Activated CD4-positive, alpha-beta T cell treated with anti-CD3 and anti-CD28 coated beads, Interleukin-2, amount 50 U/mL, for 4 hours (primary cell): ENCODE results near the gene ENTPD3.
A peak's percentile ranks its signal among the peaks of the same experiment; 100 is the strongest.
"Not testable (repeated sequence)": the region's sequence is repeated elsewhere in the genome, so short reads cannot be mapped to it uniquely, and the experiment has no call there.

Experiments
- DNase-seq, 2 experiments: peaks; one replicate each; pipeline ENCODE4 v3.0.0-alpha.2; 2020

ENTPD3 gene

GRCh38 chr3:40407007-40407406, 20.0 kb downstream of the ENTPD3 start:
- no peak for DNase-seq

- no peak for DNase-seq
These were observed 20.6 kb downstream of the ENTPD3 start for GRCh38 chr3:40407611-40408010.

GRCh38 chr3:40414270-40414669, 27.3 kb downstream of the ENTPD3 start:
- DNase-seq = no peak

GRCh38 chr3:40417845-40418543, 31.0 kb downstream of the ENTPD3 start:
- DNase-seq = no peak

GRCh38 chr3:40422861-40423260, 35.9 kb downstream of the ENTPD3 start:
- DNase-seq = no peak

GRCh38 chr3:40427045-40427669, 40.2 kb downstream of the ENTPD3 start:
- no peak for DNase-seq

- DNase-seq = no peak
These were observed 45.8 kb downstream of the ENTPD3 start for GRCh38 chr3:40432793-40433192.

GRCh38 chr3:40437889-40438288, 50.9 kb downstream of the ENTPD3 start:
- no peak for DNase-seq

GRCh38 chr3:40445062-40445461, 58.1 kb downstream of the ENTPD3 start:
- no peak for DNase-seq

- no peak for DNase-seq
These were observed 58.9 kb downstream of the ENTPD3 start for GRCh38 chr3:40445880-40446279.

GRCh38 chr3:40450438-40450837, 63.5 kb downstream of the ENTPD3 start:
- DNase-seq = no peak

- DNase-seq = no peak
These were observed 64.6 kb downstream of the ENTPD3 start for GRCh38 chr3:40451551-40451950.

GRCh38 chr3:40452057-40452456, 65.1 kb downstream of the ENTPD3 start:
- no peak for DNase-seq

GRCh38 chr3:40452562-40452875, 65.5 kb downstream of the ENTPD3 start:
- DNase-seq = no peak

GRCh38 chr3:40452876-40453730, 66.1 kb downstream of the ENTPD3 start:
- peak; percentile 94 to 95 for DNase-seq

- DNase-seq = no peak
These were observed 66.9 kb downstream of the ENTPD3 start for GRCh38 chr3:40453933-40454332.

GRCh38 chr3:40455328-40455727, 68.3 kb downstream of the ENTPD3 start:
- no peak for DNase-seq

GRCh38 chr3:40456279-40456939, 69.4 kb downstream of the ENTPD3 start:
- DNase-seq = no peak

GRCh38 chr3:40456940-40457823, 70.2 kb downstream of the ENTPD3 start, which contains the start of gene RPL14:
Gene RPL14, plus strand, starts transcription at chr3:40457339. Its CDS starts 133 bp downstream, at chr3:40457472.
- DNase-seq = peak; percentile 93 to 95

- DNase-seq = no peak
These were observed 71.5 kb downstream of the ENTPD3 start for GRCh38 chr3:40458473-40458872.

GRCh38 chr3:40460481-40460880, 73.5 kb downstream of the ENTPD3 start:
- not testable (repeated sequence) for DNase-seq

- DNase-seq = no peak
These were observed 74.2 kb downstream of the ENTPD3 start for GRCh38 chr3:40461161-40461560.
